Caco-2 (cell line): ENCODE results near the gene CBX4. TPM values are rescaled to one million over a fixed set of nuclear protein-coding genes. Genes with fewer than 3 reads are reported as not detected.

Source experiments
- BruUV-seq: library from RNA; stranded (reverse); fragments of 400-500 nt; replicated peaks from 2 replicates; lab custom pipeline; 2021; lab: Mats Ljungman, UMichigan
- CTCF ChIA-PET: fragments of 300-600 bp; sonication (Branson Sonifier 250); formaldehyde crosslinking; loops from one replicate; lab custom pipeline; 2022; ENCODE audit warnings: antibody characterized with exemption; lab: Charles Lee
- POLR2A ChIA-PET: fragments of 300-600 bp; sonication (Branson Sonifier 250); formaldehyde crosslinking; loops from one replicate; lab custom pipeline; 2022; ENCODE audit warnings: antibody characterized with exemption; lab: Charles Lee
- DNase-seq, 2 experiments: peaks; one replicate each; pipeline versions ENCODE4 v3.0.0 to v3.0.0-alpha.2; 2020 to 2022
- H3K27me3 ChIP-seq: replicated peaks from 2 replicates; pipeline ENCODE4 v1.6.0; 2011; ENCODE audit warnings: low read length; ENCODE audit not compliant: control insufficient read depth, insufficient read depth
- H3K36me3 ChIP-seq: 2 replicates; pipeline ENCODE4 v1.5.1; 2011; ENCODE audit warnings: low read length; ENCODE audit not compliant: control insufficient read depth, insufficient read depth
- H3K4me1 ChIP-seq: fragments of 250-450 bp; sonication (Bioruptor Pico); 2 replicates; pipeline ENCODE4 v1.5.1; 2020; ENCODE audit warnings: mild to moderate bottlenecking
- H3K4me3 ChIP-seq: 2 replicates; pipeline ENCODE4 v1.5.1; 2011; ENCODE audit warnings: low read depth, mild to moderate bottlenecking, control low read depth, low read length
- H3K9me3 ChIP-seq: fragments of 250-450 bp; sonication (Bioruptor Pico); 2 replicates; pipeline ENCODE4 v1.5.1; 2020; ENCODE audit warnings: mild to moderate bottlenecking, moderate library complexity
- H3K27ac Mint-ChIP-seq: one replicate; pipeline ENCODE4 v1.8.0; 2022; ENCODE audit warnings: mixed read lengths; ENCODE audit not compliant: unreplicated experiment
- H3K27me3 Mint-ChIP-seq: one replicate; pipeline ENCODE4 v1.8.0; 2022; ENCODE audit warnings: mixed read lengths; ENCODE audit not compliant: insufficient read depth, unreplicated experiment
- H3K36me3 Mint-ChIP-seq: one replicate; pipeline ENCODE4 v1.8.0; 2022; ENCODE audit warnings: mild to moderate bottlenecking, mixed read lengths; ENCODE audit not compliant: insufficient read depth, unreplicated experiment
- H3K4me1 Mint-ChIP-seq: one replicate; pipeline ENCODE4 v1.8.0; 2022; ENCODE audit warnings: low read depth, mixed read lengths; ENCODE audit not compliant: unreplicated experiment
- H3K4me3 Mint-ChIP-seq: one replicate; pipeline ENCODE4 v1.8.0; 2022; ENCODE audit warnings: mild to moderate bottlenecking, moderate library complexity, mixed read lengths; ENCODE audit not compliant: unreplicated experiment
- H3K9me3 Mint-ChIP-seq: one replicate; pipeline ENCODE4 v1.8.0; 2022; ENCODE audit warnings: mixed read lengths; ENCODE audit not compliant: unreplicated experiment
- CTCF ChIP-seq, 2 experiments: fragments of 200-600 bp in 1 of 2; IDR thresholded peaks; 1 replicate in 1 of 2; 2 replicates in 1 of 2; pipeline versions ENCODE4 v1.5.1 to v1.8.0; 2011 to 2022; ENCODE audit warnings: antibody characterized with exemption in 1 of 2, control low read depth in 1 of 2, inconsistent platforms in 1 of 2, low read depth in 1 of 2, low read length in 1 of 2, mild to moderate bottlenecking in 1 of 2, moderate library complexity in 1 of 2; ENCODE audit not compliant: insufficient read depth in 1 of 2, severe bottlenecking in 1 of 2, unreplicated experiment in 1 of 2
- intact Hi-C: fragments of 100-400 bp; cut with micrococcal nuclease; formaldehyde crosslinking; loops from one replicate; pipeline ENCODE4 v1.10.0; 2022; ENCODE audit not compliant: unreplicated experiment
- total RNA-seq: library from RNA; stranded (reverse); gene quantifications from 2 replicates; pipeline ENCODE4 v1.2.3, GENCODE V29; 2022

Gene CBX4
- total RNA-seq, 1 experiment from 2014 or later, result 114 TPM

GRCh38 chr17:79822583-79823124, 16.6 kb downstream of the CBX4 start:
- H3K4me1 Mint-ChIP-seq, result no peaks in the 10 kb centered on the region
- Histone ChIP-seq H3K9me3 (no peaks in the 10 kb centered on the region), H3K4me1 (peaks cover 11% of the 10 kb centered on the region; the same call in 1 of the 2 replicates), H3K27me3 (no peaks in the 10 kb centered on the region), H3K4me3 (no peak overlapping the region), H3K36me3 (no peaks in the 10 kb centered on the region)
- H3K9me3 Mint-ChIP-seq, result peaks cover 11% of the 10 kb centered on the region
- ChIA-PET CTCF (interaction anchor here (0.6 kb wide), 1 partner anchor 17 kb away, joined by 4 read pairs; the partner anchor contains the start of gene CBX4), POLR2A (no interaction called here)
- H3K4me3 Mint-ChIP-seq, result no peak overlapping the region
- TF ChIP-seq CTCF (IDR thresholded peaks at IDR 0.05; ENCODE audit: insufficient read depth in 1 of 2, low read depth in 1 of 2, low read length in 1 of 2, severe bottlenecking in 1 of 2, unreplicated experiment in 1 of 2), result no peak
- H3K27ac Mint-ChIP-seq, result peak overlapping the region; percentile 6
- BruUV-seq, result no TSS peak
- H3K36me3 Mint-ChIP-seq, result peaks cover 6% of the 10 kb centered on the region
- H3K27me3 Mint-ChIP-seq, result no peaks in the 10 kb centered on the region
- intact Hi-C loops, result no loop called here
- no peak for DNase-seq

DNA sequence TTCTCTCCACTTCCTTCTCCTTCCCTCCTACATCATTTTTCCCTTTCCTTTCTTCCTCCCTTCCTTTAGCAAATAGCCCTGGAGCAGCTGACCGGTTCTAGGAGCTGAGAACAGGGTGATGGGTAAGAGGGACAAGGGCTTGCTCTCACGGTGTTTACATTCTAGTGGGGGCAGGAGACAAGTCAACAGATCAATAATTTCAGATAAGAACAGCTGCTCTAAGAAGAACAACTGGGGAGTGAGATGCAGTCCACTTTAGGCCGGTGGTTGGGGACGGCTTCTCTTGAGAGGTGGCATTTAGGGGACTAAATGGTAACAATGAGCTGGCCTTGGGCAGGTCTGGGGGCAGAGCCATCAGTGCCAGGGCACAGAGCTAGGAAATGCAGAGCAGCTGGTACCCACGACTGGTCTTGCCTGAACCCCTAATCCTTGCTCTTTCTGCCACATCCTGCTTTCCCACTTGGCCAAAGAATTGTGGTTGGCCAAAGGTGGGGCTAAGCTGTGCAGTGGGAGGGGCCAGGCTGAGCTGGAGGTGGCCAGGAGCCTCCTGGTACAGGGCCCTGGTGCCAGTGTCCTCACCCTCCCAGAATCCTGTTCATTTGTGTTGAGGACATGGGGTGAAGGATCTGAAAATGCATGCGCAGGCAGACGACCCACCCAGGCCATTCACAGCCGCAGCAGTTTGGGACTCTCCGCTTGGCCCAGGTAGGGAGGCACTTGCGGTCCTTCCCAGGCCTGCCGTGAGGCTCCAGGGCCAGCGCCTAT, 17.7 kb downstream of the CBX4 start:
- Histone ChIP-seq H3K36me3 (no peaks in the 10 kb centered on the region), H3K27me3 (no peaks in the 10 kb centered on the region), H3K4me3 (no peak overlapping the region), H3K9me3 (no peaks in the 10 kb centered on the region), H3K4me1 (peaks cover 11% of the 10 kb centered on the region; the same call in 1 of the 2 replicates)
- Mint-ChIP-seq H3K4me1 (no peaks in the 10 kb centered on the region), H3K36me3 (peaks cover 6% of the 10 kb centered on the region), H3K4me3 (no peak overlapping the region), H3K27ac (no peak overlapping the region), H3K27me3 (no peaks in the 10 kb centered on the region), H3K9me3 (peaks cover 11% of the 10 kb centered on the region)
- no peak for TF ChIP-seq CTCF (IDR thresholded peaks at IDR 0.05; ENCODE audit: insufficient read depth in 1 of 2, low read depth in 1 of 2, low read length in 1 of 2, severe bottlenecking in 1 of 2, unreplicated experiment in 1 of 2)
- ChIA-PET CTCF (no interaction called here), POLR2A (no interaction called here)
- BruUV-seq, result no TSS peak
- intact Hi-C loops, result no loop called here
- no peak for DNase-seq

- peaks cover 11% of the 10 kb centered on the region; the same call in 1 of the 2 replicates for H3K4me1 ChIP-seq
- peaks cover 6% of the 10 kb centered on the region for H3K36me3 Mint-ChIP-seq
- CTCF ChIA-PET, result no interaction called here
- H3K27me3 Mint-ChIP-seq, result no peaks in the 10 kb centered on the region
- peaks cover 11% of the 10 kb centered on the region for H3K9me3 Mint-ChIP-seq
- no peak overlapping the region for H3K4me3 ChIP-seq
- no peaks in the 10 kb centered on the region for H3K9me3 ChIP-seq
- no peaks in the 10 kb centered on the region for H3K27me3 ChIP-seq
- TF ChIP-seq CTCF (IDR thresholded peaks at IDR 0.05; ENCODE audit: insufficient read depth in 1 of 2, low read depth in 1 of 2, low read length in 1 of 2, severe bottlenecking in 1 of 2, unreplicated experiment in 1 of 2), result no peak
- no peaks in the 10 kb centered on the region for H3K4me1 Mint-ChIP-seq
- intact Hi-C loops, result no loop called here
- POLR2A ChIA-PET, result no interaction called here
- DNase-seq, result no peak
- no peaks in the 10 kb centered on the region for H3K36me3 ChIP-seq
- H3K4me3 Mint-ChIP-seq, result no peak overlapping the region
- H3K27ac Mint-ChIP-seq, result no peak overlapping the region
- BruUV-seq, result no TSS peak
Measured at GRCh38 chr17:79820959-79821330, 18.3 kb downstream of the CBX4 start.
